Calu3 (cell line): ENCODE data around the gene ABCD3. TPM values are rescaled to one million over a fixed set of nuclear protein-coding genes. Genes with fewer than 3 reads are reported as not detected.

Experiments
- BruUV-seq: library from RNA; stranded (reverse); fragments of 400-500 nt; replicated peaks from 2 replicates; lab custom pipeline; 2021; lab: Mats Ljungman, UMichigan
- CTCF ChIA-PET: fragments of 300-600 bp; sonication (Branson Sonifier 250); formaldehyde crosslinking; loops from one replicate; lab custom pipeline; 2022; ENCODE audit warnings: antibody characterized with exemption; lab: Charles Lee
- DNase-seq: peaks from one replicate; pipeline ENCODE4 v3.0.0; 2022
- H3K27ac Mint-ChIP-seq: one replicate; pipeline ENCODE4 v1.8.0; 2022; ENCODE audit warnings: mixed read lengths; ENCODE audit not compliant: unreplicated experiment
- H3K27me3 Mint-ChIP-seq: one replicate; pipeline ENCODE4 v1.8.0; 2022; ENCODE audit warnings: mixed read lengths; ENCODE audit not compliant: unreplicated experiment
- H3K36me3 Mint-ChIP-seq: one replicate; pipeline ENCODE4 v1.8.0; 2022; ENCODE audit warnings: mild to moderate bottlenecking, moderate library complexity, mixed read lengths; ENCODE audit not compliant: insufficient read depth, unreplicated experiment
- H3K4me1 Mint-ChIP-seq: one replicate; pipeline ENCODE4 v1.8.0; 2022; ENCODE audit warnings: mild to moderate bottlenecking, low read depth, mixed read lengths; ENCODE audit not compliant: unreplicated experiment
- H3K4me3 Mint-ChIP-seq: one replicate; pipeline ENCODE4 v1.8.0; 2022; ENCODE audit warnings: mild to moderate bottlenecking, low read depth, moderate library complexity, mixed read lengths; ENCODE audit not compliant: unreplicated experiment
- H3K9me3 Mint-ChIP-seq: one replicate; pipeline ENCODE4 v1.8.0; 2022; ENCODE audit warnings: low read depth, mixed read lengths; ENCODE audit not compliant: unreplicated experiment
- CTCF ChIP-seq: fragments of 200-600 bp; IDR thresholded peaks from one replicate; pipeline ENCODE4 v1.8.0; 2022; ENCODE audit warnings: antibody characterized with exemption; ENCODE audit not compliant: unreplicated experiment
- intact Hi-C: fragments of 100-400 bp; cut with micrococcal nuclease; formaldehyde crosslinking; loops from one replicate; pipeline ENCODE4 v1.10.0; 2022; ENCODE audit not compliant: unreplicated experiment
- total RNA-seq: library from RNA; stranded (reverse); gene quantifications from 2 replicates; pipeline ENCODE4 v1.2.3, GENCODE V29; 2022

ABCD3 gene
- total RNA-seq, 1 experiment from 2014 or later = 59.3 TPM

GRCh38 chr1:94552071-94552586 lies 133.9 kb downstream of the ABCD3 start:
- Mint-ChIP-seq H3K27me3 (no peaks in the 10 kb centered on the region), H3K4me3 (peak overlapping the region; percentile 35), H3K36me3 (peaks cover 5% of the 10 kb centered on the region), H3K4me1 (peaks cover 56% of the 10 kb centered on the region), H3K27ac (peak overlapping the region; percentile 73), H3K9me3 (no peaks in the 10 kb centered on the region)
- CTCF ChIA-PET = interaction anchor here (0.8 to 0.9 kb wide), 2 partner anchors 46 to 59 kb away, joined by 3 read pairs; no protein-coding TSS in a partner anchor
- no TSS peak for BruUV-seq
- intact Hi-C loops = no loop called here
- no peak for DNase-seq
- no peak for TF ChIP-seq CTCF

GRCh38 chr1:94553323-94553730 lies 135.1 kb downstream of the ABCD3 start:
- peak overlapping the region; percentile 35 for H3K27ac Mint-ChIP-seq
- intact Hi-C loops = no loop called here

GRCh38 chr1:94553931-94554330 lies 135.7 kb downstream of the ABCD3 start:
- intact Hi-C loops = no loop called here
- no peaks in the 10 kb centered on the region for H3K36me3 Mint-ChIP-seq
- no TSS peak for BruUV-seq
- no peak overlapping the region for H3K4me3 Mint-ChIP-seq
- H3K4me1 Mint-ChIP-seq = peaks cover 56% of the 10 kb centered on the region
- CTCF ChIA-PET = no interaction called here
- H3K27me3 Mint-ChIP-seq = no peaks in the 10 kb centered on the region
- peak overlapping the region; percentile 35 for H3K27ac Mint-ChIP-seq
- DNase-seq = no peak
- H3K9me3 Mint-ChIP-seq = peaks cover 3% of the 10 kb centered on the region
- TF ChIP-seq CTCF = no peak

More at GRCh38 chr1:94553323-94553730, 135.1 kb downstream of the ABCD3 start:
- no peak for TF ChIP-seq CTCF
- no peaks in the 10 kb centered on the region for H3K27me3 Mint-ChIP-seq
- no peaks in the 10 kb centered on the region for H3K36me3 Mint-ChIP-seq
- no peaks in the 10 kb centered on the region for H3K9me3 Mint-ChIP-seq
- peak overlapping the region; percentile 29 for H3K4me3 Mint-ChIP-seq
- peak; percentile 38 for DNase-seq
- BruUV-seq = no TSS peak
- H3K4me1 Mint-ChIP-seq = peaks cover 56% of the 10 kb centered on the region
- CTCF ChIA-PET = no interaction called here

- H3K27ac Mint-ChIP-seq = no peak overlapping the region
- BruUV-seq = no TSS peak
- no peaks in the 10 kb centered on the region for H3K27me3 Mint-ChIP-seq
- no peak for DNase-seq
- peaks cover 3% of the 10 kb centered on the region for H3K9me3 Mint-ChIP-seq
- intact Hi-C loops = no loop called here
- no peaks in the 10 kb centered on the region for H3K36me3 Mint-ChIP-seq
- H3K4me1 Mint-ChIP-seq = peaks cover 53% of the 10 kb centered on the region
- no peak overlapping the region for H3K4me3 Mint-ChIP-seq
- TF ChIP-seq CTCF = no peak
- CTCF ChIA-PET = no interaction called here
These were observed 136.4 kb downstream of the ABCD3 start for GRCh38 chr1:94554580-94554979.
